ENCODE results near the gene THNSL1. TPM values are rescaled to one million over a fixed set of nuclear protein-coding genes. Genes with fewer than 3 reads are reported as not detected.
A peak's percentile ranks its signal among the peaks of the same experiment; 100 is the strongest.
"Not testable (repeated sequence)": the region's sequence is repeated elsewhere in the genome, so short reads cannot be mapped to it uniquely, and the experiment has no call there.

Gene THNSL1
- 10 to 100 TPM in 1 of 2 experiments, 1 to 10 TPM in 1; 9.9 to 10.0 TPM for total RNA-seq

GRCh38 chr10:25016376-25017153 lies at the start of gene THNSL1:
Gene THNSL1 (plus strand): TSS chr10:25016612. CDS start chr10:25023224, 6,612 bp downstream.
- H3K36me3 Mint-ChIP-seq (ENCODE audit: low read depth), result peaks cover 8% of the 10 kb centered on the region
- intact Hi-C loops (cut with micrococcal nuclease), result loop anchor here (5.0 to 10.0 kb wide), 2 partner anchors 129 to 292 kb away; partner anchors contain the start of gene ARHGAP21
- H3K4me1 Mint-ChIP-seq (ENCODE audit: low read depth), result peaks cover 23% of the 10 kb centered on the region
- ATAC-seq (peak; percentile 98), DNase-seq (peak; percentile 99)
- H3K9me3 Mint-ChIP-seq, result peaks cover 12% of the 10 kb centered on the region
- ChIA-PET CTCF (interaction anchor here (1.0 to 1.3 kb wide), 2 partner anchors 394 to 398 kb away, joined by 3 read pairs; no protein-coding TSS in a partner anchor), POLR2A (interaction anchor here (0.6 to 2.0 kb wide), 2 partner anchors 42 to 293 kb away, joined by 4 to 8 read pairs; partner anchors contain the start of gene ARHGAP21)
- H3K27ac Mint-ChIP-seq, result peak within 1 kb of the TSS; percentile 100
- no peaks in the 10 kb centered on the region for H3K27me3 Mint-ChIP-seq
- TF ChIP-seq CTCF (IDR thresholded peaks at IDR 0.05), result no peak
- H3K4me3 Mint-ChIP-seq, result peak within 1 kb of the TSS; percentile 96

GRCh38 chr10:24966962-24967481 lies 49.4 kb upstream of the THNSL1 start:
- no peak for TF ChIP-seq CTCF (IDR thresholded peaks at IDR 0.05)
- Mint-ChIP-seq H3K36me3 (ENCODE audit: low read depth) (no peaks in the 10 kb centered on the region), H3K27ac (no peak overlapping the region), H3K4me1 (ENCODE audit: low read depth) (no peaks in the 10 kb centered on the region), H3K9me3 (no peaks in the 10 kb centered on the region), H3K4me3 (no peak overlapping the region), H3K27me3 (no peaks in the 10 kb centered on the region)
- ATAC-seq, result no peak
- no peak for DNase-seq
- ChIA-PET POLR2A (no interaction called here), CTCF (no interaction called here)
- intact Hi-C loops (cut with micrococcal nuclease), result no loop called here

GRCh38 chr10:24968349-24968748 lies 48.1 kb upstream of the THNSL1 start:
- no peaks in the 10 kb centered on the region for H3K4me1 Mint-ChIP-seq (ENCODE audit: low read depth)
- no peaks in the 10 kb centered on the region for H3K9me3 Mint-ChIP-seq
- H3K27ac Mint-ChIP-seq, result no peak overlapping the region
- no peak overlapping the region for H3K4me3 Mint-ChIP-seq
- CTCF ChIA-PET, result no interaction called here
- no peaks in the 10 kb centered on the region for H3K36me3 Mint-ChIP-seq (ENCODE audit: low read depth)
- no peaks in the 10 kb centered on the region for H3K27me3 Mint-ChIP-seq
- TF ChIP-seq CTCF (IDR thresholded peaks at IDR 0.05), result no peak
- intact Hi-C loops (cut with micrococcal nuclease), result no loop called here
- POLR2A ChIA-PET, result interaction anchor here (1.0 kb wide), 1 partner anchor 150 kb away, joined by 3 read pairs; no protein-coding TSS in a partner anchor
- ATAC-seq, result no peak
- DNase-seq, result no peak

- ChIA-PET CTCF (interaction anchor here (0.9 to 1.1 kb wide), 2 partner anchors 103 to 326 kb away, joined by 3 read pairs; no protein-coding TSS in a partner anchor), POLR2A (interaction anchor here (1.0 kb wide), 1 partner anchor 151 kb away, joined by 3 read pairs; no protein-coding TSS in a partner anchor)
- ATAC-seq; intact Hi-C loops (cut with micrococcal nuclease); H3K36me3 Mint-ChIP-seq (ENCODE audit: low read depth); H3K4me1 Mint-ChIP-seq (ENCODE audit: low read depth); H3K27me3 Mint-ChIP-seq; H3K9me3 Mint-ChIP-seq; H3K4me3 Mint-ChIP-seq; H3K27ac Mint-ChIP-seq; DNase-seq: not testable (repeated sequence)
Observed at GRCh38 chr10:24968951-24969350, 47.5 kb upstream of the THNSL1 start.

- H3K27ac Mint-ChIP-seq, result no peak overlapping the region
- ChIA-PET CTCF (interaction anchor here (0.9 to 1.1 kb wide), 3 partner anchors 16 to 326 kb away, joined by 3 to 4 read pairs (median 3); no protein-coding TSS in a partner anchor), POLR2A (no interaction called here)
- H3K4me3 Mint-ChIP-seq, result no peak overlapping the region
- DNase-seq, result no peak
- H3K4me1 Mint-ChIP-seq (ENCODE audit: low read depth), result no peaks in the 10 kb centered on the region
- TF ChIP-seq CTCF (IDR thresholded peaks at IDR 0.05), result no peak
- no peaks in the 10 kb centered on the region for H3K9me3 Mint-ChIP-seq
- intact Hi-C loops (cut with micrococcal nuclease), result no loop called here
- H3K36me3 Mint-ChIP-seq (ENCODE audit: low read depth), result no peaks in the 10 kb centered on the region
- no peaks in the 10 kb centered on the region for H3K27me3 Mint-ChIP-seq
- no peak for ATAC-seq
Observed at GRCh38 chr10:24969841-24970281, 46.6 kb upstream of the THNSL1 start.
